Right ventricle myocardium inferior (tissue), 1 donor: ENCODE data around the gene TDRD10. TPM values are rescaled to one million over a fixed set of nuclear protein-coding genes. Genes with fewer than 3 reads are reported as not detected.

Source experiments
- ATAC-seq: fragments of 200-7000 bp; cut with Tn5 transposase; one replicate; pipeline ENCODE4 v1.9.1; 2020; ENCODE audit warnings: mild to moderate bottlenecking, moderate library complexity
- DNase-seq: peaks from one replicate; pipeline ENCODE4 v3.0.0; 2021; ENCODE audit errors: missing footprints
- intact Hi-C: fragments of 100-400 bp; cut with DNase I; formaldehyde crosslinking; loops from one replicate; pipeline ENCODE4 v1.11.0; 2022
- long read RNA-seq: library from polyadenylated mRNA; unstranded; transcript quantifications from one replicate; pipeline ENCODE4 v2.0.0, GENCODE V29; 2021
- total RNA-seq: library from RNA; stranded (reverse); fragmentation: NEBNext Ultra II Directional; extraction: Animal tissue kit (Norgen Biotek cat#: 25700); gene quantifications from one replicate; pipeline ENCODE4 v1.2.1, GENCODE V29; 2021
- donor health status: DM: no; HTN: yes; CAD: no; lungs with severe emphysema.

The TDRD10 gene
- total RNA-seq, result 2.2 TPM
- long read RNA-seq, partial matches to known transcripts, result 0 of 3 reads
- long read RNA-seq, other reads (novel, unspliced or antisense), result 3 of 3 reads

- peak; percentile 77 for DNase-seq
- peak; percentile 58 for ATAC-seq
- intact Hi-C loops, result loop anchor here (1.0 kb wide), 1 partner anchor 22 kb away; no protein-coding TSS in a partner anchor
Observed at GRCh38 chr1:154502066-154502743, at the start of gene TDRD10, which contains the start of gene SHE. TDRD10 (plus strand) TSS chr1:154502219; CDS start chr1:154506904, 4,685 bp downstream. SHE (minus strand) TSS chr1:154502412; CDS start chr1:154502026, 386 bp downstream.

- DNase-seq (no peak), ATAC-seq (peak; percentile 32)
- intact Hi-C loops, result no loop called here
Observed at GRCh38 chr1:154453161-154453560, 48.9 kb upstream of the TDRD10 start.

GRCh38 chr1:154453574-154454352 is 48.3 kb upstream of the TDRD10 start:
- intact Hi-C loops, result no loop called here
- peak; percentile 85 for ATAC-seq
- no peak for DNase-seq

GRCh38 chr1:154454386-154455120 is 47.5 kb upstream of the TDRD10 start:
- no peak for ATAC-seq
- intact Hi-C loops, result no loop called here
- DNase-seq, result no peak

- DNase-seq (no peak), ATAC-seq (no peak)
- intact Hi-C loops, result no loop called here
Observed at GRCh38 chr1:154456631-154457030, 45.4 kb upstream of the TDRD10 start.

GRCh38 chr1:154459080-154459479 is 42.9 kb upstream of the TDRD10 start:
- no peak for DNase-seq
- intact Hi-C loops, result no loop called here
- no peak for ATAC-seq

- no peak for ATAC-seq
- intact Hi-C loops, result no loop called here
- DNase-seq, result no peak
Observed at GRCh38 chr1:154460695-154461260, 41.2 kb upstream of the TDRD10 start.

GRCh38 chr1:154463512-154463990 is 38.5 kb upstream of the TDRD10 start:
- ATAC-seq (peak; percentile 38), DNase-seq (no peak)
- intact Hi-C loops, result no loop called here

GRCh38 chr1:154465621-154466195 is 36.3 kb upstream of the TDRD10 start:
- ATAC-seq, result no peak
- no peak for DNase-seq
- intact Hi-C loops, result loop anchor here (5.0 kb wide), 1 partner anchor 58 kb away; the partner anchor contains the start of gene IL6R

- intact Hi-C loops, result loop anchor here (5.0 kb wide), 1 partner anchor 59 kb away; the partner anchor contains the start of gene IL6R
- DNase-seq (no peak), ATAC-seq (no peak)
Observed at GRCh38 chr1:154466206-154466605, 35.8 kb upstream of the TDRD10 start.

GRCh38 chr1:154466921-154467417 is 35.0 kb upstream of the TDRD10 start:
- no peak for DNase-seq
- ATAC-seq, result no peak
- intact Hi-C loops, result loop anchor here (5.0 kb wide), 1 partner anchor 60 kb away; the partner anchor contains the start of gene IL6R

- intact Hi-C loops, result loop anchor here (5.0 kb wide), 1 partner anchor 60 kb away; the partner anchor contains the start of gene IL6R
- no peak for ATAC-seq
- DNase-seq, result no peak
Observed at GRCh38 chr1:154467434-154468102, 34.5 kb upstream of the TDRD10 start.

- DNase-seq (no peak), ATAC-seq (no peak)
- intact Hi-C loops, result loop anchor here (5.0 kb wide), 1 partner anchor 61 kb away; the partner anchor contains the start of gene IL6R
Observed at GRCh38 chr1:154468535-154469250, 33.3 kb upstream of the TDRD10 start.

GRCh38 chr1:154469844-154470560 is 32.0 kb upstream of the TDRD10 start:
- intact Hi-C loops, result loop anchor here (5.0 kb wide), 1 partner anchor 63 kb away; the partner anchor contains the start of gene IL6R
- DNase-seq, result no peak
- ATAC-seq, result no peak

- ATAC-seq (no peak), DNase-seq (no peak)
- intact Hi-C loops, result no loop called here
Observed at GRCh38 chr1:154471304-154471703, 30.7 kb upstream of the TDRD10 start.

- intact Hi-C loops, result loop anchor here (5.0 kb wide), 1 partner anchor 402 kb away; no protein-coding TSS in a partner anchor
- DNase-seq, result no peak
- ATAC-seq, result no peak
Observed at GRCh38 chr1:154474802-154475201, 27.2 kb upstream of the TDRD10 start.
